GM12878 (cell line): ENCODE results near the gene CHCHD1. TPM values are rescaled to one million over a fixed set of nuclear protein-coding genes. Genes with fewer than 3 reads are reported as not detected.

Experiments used
- polyA plus RNA-seq, 11 experiments: library from polyadenylated mRNA; depleted of rRNA in 4 of 11; unstranded in 6 of 11; stranded (reverse) in 5 of 11; fragments of >200 nt; fragmentation: Nextera tagmentation in 4 of 11; fragmentation: Illumina TruSeq in 1 of 11; extraction: Ambion mirVana in 4 of 11; extraction: Trizol in 1 of 11; gene quantifications; 1 replicate in 1 of 11; 2 replicates in 10 of 11; pipeline versions ENCODE4 v1.2.1 to v1.2.3, GENCODE V29; 2011 to 2016; ENCODE audit warnings: inconsistent platforms in 2 of 11, missing spikeins in 2 of 11, low read depth in 1 of 11
- small RNA-seq: library from RNA; depleted of rRNA; stranded (forward); fragments of <200 nt; gene quantifications from one replicate; pipeline ENCODE3, GENCODE V24; 2014
- total RNA-seq, 4 experiments: library from RNA; depleted of rRNA in 3 of 4; stranded (reverse); fragments of >200 nt in 3 of 4; fragmentation: Illumina TruSeq in 1 of 4; extraction: Trizol in 1 of 4; gene quantifications; 2 replicates each; pipeline versions ENCODE4 v1.2.1 to v1.2.3, GENCODE V29; 2013 to 2021

CHCHD1 gene
- total and polyA plus RNA-seq, 10 of the 15 experiments (the other 5 are each of a cell fraction or from before 2014, with no cell fraction given) = 35.0 to 132 (median 70.0) TPM

Small RNA genes lying within 50 kb of the gene (small RNA-seq; reads per million reads assigned to genes)
- not detected for gene AC022400.4
- not detected for gene AC022400.9
- not detected for gene ZSWIM8-AS1

Other genes with a start within 250 kb of the CHCHD1 start
Only the 7 nearest of the 10 such genes appear.
- 0.33 and 0.40 TPM in 2 replicates for gene SYNPO2L, start 126.0 kb upstream of the CHCHD1 start, total RNA-seq (2014; rRNA removed)
- 0.45 and 0.46 TPM in 2 replicates for gene SYNPO2L, start 126.0 kb upstream of the CHCHD1 start, total RNA-seq (2014; rRNA removed; fragmentation: Illumina TruSeq; extraction: Trizol)
- 2.3 and 2.6 TPM in 2 replicates for gene SYNPO2L, start 126.0 kb upstream of the CHCHD1 start, total RNA-seq (2021)
- 0.01 TPM in 1 of 2 replicates, not detected in the other for gene SYNPO2L, start 126.0 kb upstream of the CHCHD1 start, polyA plus RNA-seq (2011; rRNA removed)
- 1.2 and 1.3 TPM in 2 replicates for gene SYNPO2L, start 126.0 kb upstream of the CHCHD1 start, polyA plus RNA-seq (2014; fragmentation: Illumina TruSeq; extraction: Trizol)
- gene SYNPO2L, start 126.0 kb upstream of the CHCHD1 start, polyA plus RNA-seq (2014; fragmentation: Nextera tagmentation; extraction: Ambion mirVana) = under 1 TPM; 0.08 to 0.33 TPM
- 0.90 TPM in 2 replicates for gene SYNPO2L, start 126.0 kb upstream of the CHCHD1 start, polyA plus RNA-seq (2014; rRNA removed)
- 1 to 10 TPM in 1 of 2 experiments, under 1 TPM in 1; 0.73 to 1.3 TPM for gene SYNPO2L, start 126.0 kb upstream of the CHCHD1 start, polyA plus RNA-seq (2016; fragmentation: Nextera tagmentation; extraction: Ambion mirVana)
- 6.3 and 6.7 TPM in 2 replicates for gene AGAP5, start 83.9 kb upstream of the CHCHD1 start, total RNA-seq (2014; rRNA removed)
- 5.9 and 6.5 TPM in 2 replicates for gene AGAP5, start 83.9 kb upstream of the CHCHD1 start, total RNA-seq (2014; rRNA removed; fragmentation: Illumina TruSeq; extraction: Trizol)
- gene AGAP5, start 83.9 kb upstream of the CHCHD1 start, total RNA-seq (2021) = 5.9 and 6.7 TPM in 2 replicates
- gene AGAP5, start 83.9 kb upstream of the CHCHD1 start, polyA plus RNA-seq (2011; rRNA removed) = 6.8 and 8.5 TPM in 2 replicates
- gene AGAP5, start 83.9 kb upstream of the CHCHD1 start, polyA plus RNA-seq (2014; fragmentation: Illumina TruSeq; extraction: Trizol) = 8.1 and 8.5 TPM in 2 replicates
- under 1 TPM in 1 of 2 experiments, not detected in 1; 0.68 TPM for gene AGAP5, start 83.9 kb upstream of the CHCHD1 start, polyA plus RNA-seq (2014; fragmentation: Nextera tagmentation; extraction: Ambion mirVana)
- gene AGAP5, start 83.9 kb upstream of the CHCHD1 start, polyA plus RNA-seq (2014; rRNA removed) = 7.3 and 9.1 TPM in 2 replicates
- 1 to 10 TPM; 2.3 TPM for gene AGAP5, start 83.9 kb upstream of the CHCHD1 start, polyA plus RNA-seq (2016; fragmentation: Nextera tagmentation; extraction: Ambion mirVana)
- gene SEC24C, start 37.7 kb upstream of the CHCHD1 start, total RNA-seq (2014; rRNA removed) = 96.9 and 117 TPM in 2 replicates
- 43.4 and 48.2 TPM in 2 replicates for gene SEC24C, start 37.7 kb upstream of the CHCHD1 start, total RNA-seq (2014; rRNA removed; fragmentation: Illumina TruSeq; extraction: Trizol)
- 91.7 and 99.9 TPM in 2 replicates for gene SEC24C, start 37.7 kb upstream of the CHCHD1 start, total RNA-seq (2021)
- 52.3 and 110 TPM in 2 replicates for gene SEC24C, start 37.7 kb upstream of the CHCHD1 start, polyA plus RNA-seq (2011; rRNA removed)
- 67.7 and 81.5 TPM in 2 replicates for gene SEC24C, start 37.7 kb upstream of the CHCHD1 start, polyA plus RNA-seq (2014; fragmentation: Illumina TruSeq; extraction: Trizol)
- gene SEC24C, start 37.7 kb upstream of the CHCHD1 start, polyA plus RNA-seq (2014; fragmentation: Nextera tagmentation; extraction: Ambion mirVana) = 10 to 100 TPM; 12.7 to 18.8 TPM
- 73.6 and 82.1 TPM in 2 replicates for gene SEC24C, start 37.7 kb upstream of the CHCHD1 start, polyA plus RNA-seq (2014; rRNA removed)
- gene SEC24C, start 37.7 kb upstream of the CHCHD1 start, polyA plus RNA-seq (2016; fragmentation: Nextera tagmentation; extraction: Ambion mirVana) = 10 to 100 TPM; 71.3 to 74.1 TPM
- 23.9 and 30.8 TPM in 2 replicates for gene ZSWIM8, start 3.6 kb downstream of the CHCHD1 start, total RNA-seq (2014; rRNA removed)
- gene ZSWIM8, start 3.6 kb downstream of the CHCHD1 start, total RNA-seq (2014; rRNA removed; fragmentation: Illumina TruSeq; extraction: Trizol) = 16.4 and 18.7 TPM in 2 replicates
- gene ZSWIM8, start 3.6 kb downstream of the CHCHD1 start, total RNA-seq (2021) = 45.4 and 47.9 TPM in 2 replicates
- gene ZSWIM8, start 3.6 kb downstream of the CHCHD1 start, polyA plus RNA-seq (2011; rRNA removed) = 17.5 and 44.6 TPM in 2 replicates
- gene ZSWIM8, start 3.6 kb downstream of the CHCHD1 start, polyA plus RNA-seq (2014; fragmentation: Illumina TruSeq; extraction: Trizol) = 15.3 and 31.5 TPM in 2 replicates
- 1 to 10 TPM; 7.8 to 8.5 TPM for gene ZSWIM8, start 3.6 kb downstream of the CHCHD1 start, polyA plus RNA-seq (2014; fragmentation: Nextera tagmentation; extraction: Ambion mirVana)
- 47.1 and 48.8 TPM in 2 replicates for gene ZSWIM8, start 3.6 kb downstream of the CHCHD1 start, polyA plus RNA-seq (2014; rRNA removed)
- 10 to 100 TPM; 14.0 to 15.1 TPM for gene ZSWIM8, start 3.6 kb downstream of the CHCHD1 start, polyA plus RNA-seq (2016; fragmentation: Nextera tagmentation; extraction: Ambion mirVana)
- 18.0 and 18.8 TPM in 2 replicates for gene NDST2, start 29.6 kb downstream of the CHCHD1 start, total RNA-seq (2014; rRNA removed)
- 8.9 and 10.1 TPM in 2 replicates for gene NDST2, start 29.6 kb downstream of the CHCHD1 start, total RNA-seq (2014; rRNA removed; fragmentation: Illumina TruSeq; extraction: Trizol)
- 34.3 and 35.2 TPM in 2 replicates for gene NDST2, start 29.6 kb downstream of the CHCHD1 start, total RNA-seq (2021)
- gene NDST2, start 29.6 kb downstream of the CHCHD1 start, polyA plus RNA-seq (2011; rRNA removed) = 23.8 and 31.1 TPM in 2 replicates
- gene NDST2, start 29.6 kb downstream of the CHCHD1 start, polyA plus RNA-seq (2014; fragmentation: Illumina TruSeq; extraction: Trizol) = 16.6 and 22.6 TPM in 2 replicates
- gene NDST2, start 29.6 kb downstream of the CHCHD1 start, polyA plus RNA-seq (2014; fragmentation: Nextera tagmentation; extraction: Ambion mirVana) = 1 to 10 TPM; 2.2 to 3.0 TPM
- gene NDST2, start 29.6 kb downstream of the CHCHD1 start, polyA plus RNA-seq (2014; rRNA removed) = 31.3 and 34.7 TPM in 2 replicates
- gene NDST2, start 29.6 kb downstream of the CHCHD1 start, polyA plus RNA-seq (2016; fragmentation: Nextera tagmentation; extraction: Ambion mirVana) = 10 to 100 TPM; 22.7 to 24.0 TPM
- gene CAMK2G, start 92.5 kb downstream of the CHCHD1 start, total RNA-seq (2014; rRNA removed) = 15.9 and 18.0 TPM in 2 replicates
- gene CAMK2G, start 92.5 kb downstream of the CHCHD1 start, total RNA-seq (2014; rRNA removed; fragmentation: Illumina TruSeq; extraction: Trizol) = 15.1 and 15.8 TPM in 2 replicates
- 18.9 and 20.9 TPM in 2 replicates for gene CAMK2G, start 92.5 kb downstream of the CHCHD1 start, total RNA-seq (2021)
- 14.3 and 19.7 TPM in 2 replicates for gene CAMK2G, start 92.5 kb downstream of the CHCHD1 start, polyA plus RNA-seq (2011; rRNA removed)
- gene CAMK2G, start 92.5 kb downstream of the CHCHD1 start, polyA plus RNA-seq (2014; fragmentation: Illumina TruSeq; extraction: Trizol) = 21.1 and 22.9 TPM in 2 replicates
- gene CAMK2G, start 92.5 kb downstream of the CHCHD1 start, polyA plus RNA-seq (2014; fragmentation: Nextera tagmentation; extraction: Ambion mirVana) = 1 to 10 TPM; 5.5 to 6.9 TPM
- gene CAMK2G, start 92.5 kb downstream of the CHCHD1 start, polyA plus RNA-seq (2014; rRNA removed) = 23.4 and 24.3 TPM in 2 replicates
- 10 to 100 TPM; 13.9 TPM for gene CAMK2G, start 92.5 kb downstream of the CHCHD1 start, polyA plus RNA-seq (2016; fragmentation: Nextera tagmentation; extraction: Ambion mirVana)
- gene PLAU, start 129.1 kb downstream of the CHCHD1 start, total RNA-seq (2014; rRNA removed) = 11.2 and 11.9 TPM in 2 replicates
- 9.3 and 16.0 TPM in 2 replicates for gene PLAU, start 129.1 kb downstream of the CHCHD1 start, total RNA-seq (2014; rRNA removed; fragmentation: Illumina TruSeq; extraction: Trizol)
- gene PLAU, start 129.1 kb downstream of the CHCHD1 start, total RNA-seq (2021) = 15.2 and 17.1 TPM in 2 replicates
- 2.0 and 2.5 TPM in 2 replicates for gene PLAU, start 129.1 kb downstream of the CHCHD1 start, polyA plus RNA-seq (2011; rRNA removed)
- 10.4 and 12.8 TPM in 2 replicates for gene PLAU, start 129.1 kb downstream of the CHCHD1 start, polyA plus RNA-seq (2014; fragmentation: Illumina TruSeq; extraction: Trizol)
- 1 to 10 TPM; 5.7 to 8.0 TPM for gene PLAU, start 129.1 kb downstream of the CHCHD1 start, polyA plus RNA-seq (2014; fragmentation: Nextera tagmentation; extraction: Ambion mirVana)
- gene PLAU, start 129.1 kb downstream of the CHCHD1 start, polyA plus RNA-seq (2014; rRNA removed) = 11.1 and 12.2 TPM in 2 replicates
- 10 to 100 TPM; 16.9 to 20.9 TPM for gene PLAU, start 129.1 kb downstream of the CHCHD1 start, polyA plus RNA-seq (2016; fragmentation: Nextera tagmentation; extraction: Ambion mirVana)